Globus pallidus (tissue), 1 donor: ENCODE data around the gene RTN3.
A peak's percentile ranks its signal among the peaks of the same experiment; 100 is the strongest.
"Not testable (repeated sequence)": the region's sequence is repeated elsewhere in the genome, so short reads cannot be mapped to it uniquely, and the experiment has no call there.

Experiments
- DNase-seq: peaks from one replicate; pipeline ENCODE4 v3.0.0-alpha.2; 2015; ENCODE audit warnings: low spot score

Gene RTN3, protein sequence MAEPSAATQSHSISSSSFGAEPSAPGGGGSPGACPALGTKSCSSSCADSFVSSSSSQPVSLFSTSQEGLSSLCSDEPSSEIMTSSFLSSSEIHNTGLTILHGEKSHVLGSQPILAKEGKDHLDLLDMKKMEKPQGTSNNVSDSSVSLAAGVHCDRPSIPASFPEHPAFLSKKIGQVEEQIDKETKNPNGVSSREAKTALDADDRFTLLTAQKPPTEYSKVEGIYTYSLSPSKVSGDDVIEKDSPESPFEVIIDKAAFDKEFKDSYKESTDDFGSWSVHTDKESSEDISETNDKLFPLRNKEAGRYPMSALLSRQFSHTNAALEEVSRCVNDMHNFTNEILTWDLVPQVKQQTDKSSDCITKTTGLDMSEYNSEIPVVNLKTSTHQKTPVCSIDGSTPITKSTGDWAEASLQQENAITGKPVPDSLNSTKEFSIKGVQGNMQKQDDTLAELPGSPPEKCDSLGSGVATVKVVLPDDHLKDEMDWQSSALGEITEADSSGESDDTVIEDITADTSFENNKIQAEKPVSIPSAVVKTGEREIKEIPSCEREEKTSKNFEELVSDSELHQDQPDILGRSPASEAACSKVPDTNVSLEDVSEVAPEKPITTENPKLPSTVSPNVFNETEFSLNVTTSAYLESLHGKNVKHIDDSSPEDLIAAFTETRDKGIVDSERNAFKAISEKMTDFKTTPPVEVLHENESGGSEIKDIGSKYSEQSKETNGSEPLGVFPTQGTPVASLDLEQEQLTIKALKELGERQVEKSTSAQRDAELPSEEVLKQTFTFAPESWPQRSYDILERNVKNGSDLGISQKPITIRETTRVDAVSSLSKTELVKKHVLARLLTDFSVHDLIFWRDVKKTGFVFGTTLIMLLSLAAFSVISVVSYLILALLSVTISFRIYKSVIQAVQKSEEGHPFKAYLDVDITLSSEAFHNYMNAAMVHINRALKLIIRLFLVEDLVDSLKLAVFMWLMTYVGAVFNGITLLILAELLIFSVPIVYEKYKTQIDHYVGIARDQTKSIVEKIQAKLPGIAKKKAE

DNA sequence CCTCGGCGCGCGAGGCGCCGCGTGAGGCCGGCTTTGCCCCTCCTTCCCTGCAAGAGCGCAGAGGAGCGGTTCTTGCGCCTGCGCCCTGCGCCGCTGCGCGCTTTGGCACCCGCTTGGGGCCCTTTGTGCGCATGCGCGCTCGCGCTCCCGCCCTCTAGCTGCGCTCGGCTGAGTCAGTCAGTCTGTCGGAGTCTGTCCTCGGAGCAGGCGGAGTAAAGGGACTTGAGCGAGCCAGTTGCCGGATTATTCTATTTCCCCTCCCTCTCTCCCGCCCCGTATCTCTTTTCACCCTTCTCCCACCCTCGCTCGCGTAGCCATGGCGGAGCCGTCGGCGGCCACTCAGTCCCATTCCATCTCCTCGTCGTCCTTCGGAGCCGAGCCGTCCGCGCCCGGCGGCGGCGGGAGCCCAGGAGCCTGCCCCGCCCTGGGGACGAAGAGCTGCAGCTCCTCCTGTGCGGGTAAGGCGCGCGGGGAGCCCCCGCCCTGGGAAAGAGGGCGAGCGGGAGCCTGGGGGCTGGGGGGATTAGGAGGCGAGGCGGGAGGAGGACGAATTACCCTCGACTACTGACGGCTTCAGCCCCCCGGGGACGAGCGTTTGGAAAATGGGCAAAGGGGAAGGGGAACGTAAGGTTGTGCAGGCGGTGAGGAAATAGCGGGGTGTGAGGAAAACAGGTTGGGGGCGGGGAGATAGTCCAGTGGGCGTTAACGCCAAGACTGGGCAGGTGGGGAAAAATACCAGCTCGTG, at the start of gene RTN3:
RTN3 (plus strand) TSS at position 180 of the 745 bp plus-strand sequence; CDS start at position 317, 137 bp downstream.
- DNase-seq: peak; percentile 96

DNA sequence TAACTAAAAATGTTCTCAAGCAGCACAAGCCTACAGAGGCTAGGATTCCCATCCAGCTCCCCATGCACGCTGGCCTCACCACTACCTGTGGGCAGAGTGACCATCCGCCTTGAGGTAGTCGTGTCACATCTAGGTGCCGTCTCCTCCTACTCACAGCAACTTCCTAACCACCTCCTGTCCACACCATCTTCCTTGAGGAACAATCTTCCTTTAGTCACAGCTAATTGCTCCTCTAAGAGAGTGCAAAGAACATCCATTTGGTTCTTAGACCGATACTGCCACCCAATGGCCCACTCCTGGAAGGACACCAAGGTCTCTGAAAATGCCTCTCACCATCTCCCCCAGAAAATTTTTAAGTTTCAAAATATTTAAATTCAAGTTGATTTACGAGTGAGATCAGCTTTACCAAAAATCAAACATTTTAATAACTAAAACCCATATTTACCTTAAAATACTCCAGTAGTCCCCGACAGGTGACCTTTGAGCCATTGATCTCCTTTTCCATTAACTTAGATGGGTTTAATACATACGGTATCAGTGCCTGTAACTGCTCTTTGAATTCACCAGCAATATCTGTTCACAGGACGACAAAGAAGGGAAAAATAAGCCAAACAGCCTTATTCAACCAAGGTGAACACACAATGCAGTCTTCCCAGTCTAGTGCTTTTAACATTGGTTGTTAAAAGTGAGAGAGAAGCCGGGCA, 45.4 kb upstream of the RTN3 start:
- DNase-seq: peak; percentile 81

DNA sequence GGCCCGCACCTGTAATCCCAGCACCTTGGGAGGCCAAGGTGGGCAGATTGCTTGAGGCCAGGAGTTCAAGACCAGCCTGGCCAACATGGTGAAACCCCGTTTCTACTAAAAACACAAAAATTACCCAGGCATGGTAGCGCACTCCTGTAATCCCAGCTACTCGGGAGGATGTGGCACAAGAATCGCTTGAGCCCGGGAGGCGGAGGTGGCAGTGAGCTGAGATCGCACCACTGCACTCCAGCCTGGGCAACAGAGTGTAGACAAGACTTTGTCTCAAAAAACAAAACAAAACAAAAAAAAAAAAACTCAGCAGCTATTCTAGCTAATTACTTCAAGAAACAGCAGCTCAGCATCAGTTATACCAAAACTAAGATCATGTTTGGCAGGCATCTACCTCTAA, 42.9 kb upstream of the RTN3 start:
- DNase-seq: not testable (repeated sequence)

DNA sequence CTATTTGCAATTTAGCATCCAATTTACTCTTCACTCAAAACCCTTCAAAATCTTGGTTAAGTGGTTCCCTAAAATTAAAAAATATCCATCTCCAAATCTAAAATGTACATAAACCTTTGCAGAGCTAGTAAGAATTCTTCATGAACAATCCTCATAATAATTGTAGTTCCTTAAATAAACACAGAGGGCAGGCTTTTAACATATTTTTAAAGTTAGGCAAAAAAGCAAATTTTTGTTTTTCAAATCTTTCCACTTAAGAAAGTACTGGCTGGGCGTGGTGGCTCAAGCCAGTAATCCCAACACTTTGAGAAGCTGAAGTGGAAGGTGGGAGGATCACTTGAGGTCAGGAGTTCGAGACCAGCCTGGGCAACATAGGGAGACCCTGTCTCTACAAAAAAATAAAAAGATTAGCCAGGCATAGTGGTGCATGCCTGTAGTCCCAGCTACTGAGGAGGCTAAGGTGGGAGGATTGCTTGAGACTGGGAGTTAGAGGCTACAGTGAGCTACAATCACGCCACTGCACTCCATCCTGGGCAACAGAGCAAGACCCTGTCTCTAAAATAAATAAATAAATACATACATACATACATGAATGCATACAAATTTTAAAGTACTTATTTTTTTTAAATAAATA, 42.0 kb upstream of the RTN3 start:
- DNase-seq: peak; percentile 28

DNA sequence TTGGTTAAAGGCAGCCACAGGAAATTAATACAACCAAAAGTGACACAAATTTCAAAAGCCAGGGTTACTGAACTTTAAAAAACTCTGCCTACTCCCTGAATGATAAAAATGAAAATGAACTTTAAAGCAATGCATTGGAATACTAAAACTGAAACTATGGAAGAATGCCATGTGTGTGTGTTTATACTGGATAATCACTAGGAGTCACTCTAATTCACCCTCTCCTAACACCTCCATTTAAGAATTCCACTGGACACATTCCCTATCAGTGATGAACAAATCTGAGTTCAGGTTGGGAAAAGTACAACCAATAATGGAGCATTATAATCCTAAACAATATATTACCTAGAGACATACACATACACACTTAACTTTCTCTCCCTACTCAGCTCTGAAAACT, 39.6 kb upstream of the RTN3 start:
- no peak for DNase-seq

DNA sequence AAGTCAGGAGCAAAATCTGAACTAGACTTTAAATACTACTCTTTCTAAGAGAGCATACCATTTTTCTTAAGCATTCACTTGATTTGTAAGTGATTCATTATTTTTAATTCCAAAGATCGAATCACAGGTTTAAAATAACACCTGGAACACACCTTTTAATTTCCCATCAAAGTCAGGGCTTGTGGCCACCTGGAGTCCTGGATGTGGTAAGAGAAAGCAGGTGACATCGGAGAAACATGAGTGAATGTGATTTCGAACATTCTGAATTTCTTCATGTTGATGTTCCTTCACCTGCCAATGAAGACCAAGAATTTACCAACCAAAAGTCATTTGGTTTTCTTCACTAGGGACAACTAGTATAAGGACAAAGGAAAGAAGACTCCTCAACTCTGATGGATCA, 38.1 kb upstream of the RTN3 start:
- DNase-seq: no peak

DNA sequence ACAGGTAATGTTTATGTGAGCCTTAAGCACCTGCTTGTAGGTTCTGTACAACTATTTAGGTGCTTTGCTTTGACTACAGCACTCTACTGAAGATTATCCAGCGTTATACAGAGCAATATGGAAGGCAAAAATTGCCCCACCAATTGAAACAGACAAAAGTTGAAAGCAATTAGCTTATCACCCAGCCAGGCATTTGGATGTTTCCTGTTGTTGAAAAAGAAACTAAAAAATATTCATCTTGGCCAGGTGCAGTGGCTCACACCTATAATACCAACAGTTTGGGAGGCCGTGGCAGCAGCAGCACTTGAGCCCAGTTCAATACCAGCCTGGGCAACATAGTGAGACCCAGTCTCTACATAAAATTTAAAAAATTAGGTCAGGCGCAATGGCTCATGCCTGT, 28.6 kb upstream of the RTN3 start:
- no peak for DNase-seq

DNA sequence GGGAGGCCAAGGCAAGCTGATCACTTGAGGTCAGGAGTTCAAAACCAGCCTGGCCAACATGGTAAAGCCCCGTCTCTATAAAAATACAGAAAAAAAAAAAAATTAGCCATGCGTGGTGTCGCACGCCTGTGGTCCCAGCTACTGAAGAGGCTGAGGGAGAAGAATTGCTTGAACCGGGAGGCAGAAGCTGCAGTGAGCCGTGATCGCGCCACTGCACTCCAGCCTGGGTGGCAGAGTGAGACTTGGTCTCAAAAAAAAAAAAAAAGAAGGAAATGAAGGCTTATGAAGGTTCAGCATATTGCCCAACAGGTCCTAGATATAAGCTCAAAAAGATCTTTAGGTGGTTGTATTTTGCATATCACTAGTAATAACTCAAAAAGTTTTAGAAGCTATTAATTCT, 20.3 kb upstream of the RTN3 start:
- DNase-seq: no peak

DNA sequence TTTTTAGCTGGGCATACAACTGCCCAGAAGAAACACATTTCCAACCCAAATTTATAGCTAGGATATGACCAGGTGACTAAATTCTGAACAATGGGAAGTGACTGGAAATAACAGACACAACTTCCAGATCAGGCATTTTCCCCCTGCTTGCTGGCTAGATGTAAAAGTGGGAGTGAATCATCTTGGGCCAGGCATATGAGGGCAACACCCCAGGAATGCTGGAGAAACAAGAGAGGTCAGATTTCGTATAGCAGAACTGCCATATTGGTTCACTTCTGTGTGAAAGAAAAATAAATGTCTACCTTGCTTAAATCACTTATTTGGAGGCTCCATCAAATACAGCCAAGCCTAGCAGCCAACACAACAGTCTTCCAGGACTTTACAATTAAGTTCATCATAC, 17.5 kb upstream of the RTN3 start:
- DNase-seq: no peak

DNA sequence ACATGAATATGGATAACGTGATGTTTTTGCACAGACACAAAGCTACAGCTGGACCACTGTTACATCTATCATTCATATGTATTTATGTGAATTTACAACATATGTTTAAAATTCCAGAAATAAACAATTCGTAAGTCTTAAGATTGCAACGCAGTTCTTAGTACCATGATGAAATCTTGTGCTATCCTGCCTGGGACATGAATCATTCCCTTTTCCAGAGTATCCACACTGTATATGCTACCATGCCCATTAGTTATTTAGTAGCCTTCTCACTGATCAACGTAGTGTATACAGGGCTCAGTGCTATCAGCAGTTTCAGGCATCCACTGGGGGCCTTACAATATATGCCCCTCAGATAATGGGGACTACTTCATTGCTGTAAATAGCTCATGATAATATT, 14.4 kb upstream of the RTN3 start:
- DNase-seq: no peak

DNA sequence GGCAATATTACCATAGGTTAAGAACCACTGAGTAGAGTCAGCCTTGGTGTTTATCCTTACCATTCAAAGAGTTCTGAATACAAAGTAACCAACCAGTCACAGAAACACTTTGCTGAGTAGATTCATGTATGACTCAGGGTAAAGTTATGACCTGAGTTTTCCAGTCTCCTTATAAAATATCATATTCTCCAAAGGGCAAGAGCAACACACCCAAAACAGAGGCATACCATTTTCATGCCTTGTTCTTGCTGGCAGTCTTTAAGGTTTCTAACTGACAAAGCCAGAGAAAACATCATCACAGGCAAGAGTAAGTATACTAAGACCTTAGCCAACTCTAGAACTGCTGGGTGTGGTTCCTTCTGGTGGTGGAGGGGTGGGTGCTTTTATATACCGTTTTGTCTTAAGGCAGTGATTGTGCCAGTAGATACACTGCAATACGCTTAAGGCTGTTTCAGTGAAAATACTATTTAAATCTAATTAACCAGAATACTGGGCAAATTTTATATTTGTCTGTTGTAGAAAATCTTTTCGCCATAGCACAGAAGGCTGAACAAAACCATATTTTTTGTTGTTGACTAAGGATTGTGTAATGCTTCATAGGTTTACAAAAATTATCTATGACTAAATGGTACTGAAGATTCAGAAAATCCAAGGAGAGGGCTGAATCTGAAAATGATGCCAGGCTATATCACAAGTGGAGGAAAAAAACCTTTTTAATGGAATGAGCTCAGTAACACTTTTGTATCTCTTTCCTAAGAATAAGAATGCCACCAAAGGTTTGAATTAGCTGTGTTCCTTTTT, 13.1 kb upstream of the RTN3 start:
- no peak for DNase-seq

DNA sequence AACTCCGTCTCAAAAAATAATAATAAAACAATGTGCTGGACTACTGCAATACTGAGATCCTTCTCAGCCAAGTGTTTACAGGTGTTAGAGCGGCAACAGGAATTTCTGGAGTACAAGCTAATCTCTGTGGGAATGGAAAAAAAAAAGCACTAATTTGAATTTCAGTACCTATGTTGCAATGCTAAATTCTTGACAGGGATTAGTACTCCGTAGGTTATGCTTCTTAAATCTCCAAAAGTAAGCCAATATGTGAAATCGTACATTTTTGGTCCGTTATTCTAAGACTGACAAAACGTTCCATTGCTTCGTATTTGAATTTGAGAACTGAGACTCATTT, 11.2 kb upstream of the RTN3 start:
- DNase-seq: no peak

DNA sequence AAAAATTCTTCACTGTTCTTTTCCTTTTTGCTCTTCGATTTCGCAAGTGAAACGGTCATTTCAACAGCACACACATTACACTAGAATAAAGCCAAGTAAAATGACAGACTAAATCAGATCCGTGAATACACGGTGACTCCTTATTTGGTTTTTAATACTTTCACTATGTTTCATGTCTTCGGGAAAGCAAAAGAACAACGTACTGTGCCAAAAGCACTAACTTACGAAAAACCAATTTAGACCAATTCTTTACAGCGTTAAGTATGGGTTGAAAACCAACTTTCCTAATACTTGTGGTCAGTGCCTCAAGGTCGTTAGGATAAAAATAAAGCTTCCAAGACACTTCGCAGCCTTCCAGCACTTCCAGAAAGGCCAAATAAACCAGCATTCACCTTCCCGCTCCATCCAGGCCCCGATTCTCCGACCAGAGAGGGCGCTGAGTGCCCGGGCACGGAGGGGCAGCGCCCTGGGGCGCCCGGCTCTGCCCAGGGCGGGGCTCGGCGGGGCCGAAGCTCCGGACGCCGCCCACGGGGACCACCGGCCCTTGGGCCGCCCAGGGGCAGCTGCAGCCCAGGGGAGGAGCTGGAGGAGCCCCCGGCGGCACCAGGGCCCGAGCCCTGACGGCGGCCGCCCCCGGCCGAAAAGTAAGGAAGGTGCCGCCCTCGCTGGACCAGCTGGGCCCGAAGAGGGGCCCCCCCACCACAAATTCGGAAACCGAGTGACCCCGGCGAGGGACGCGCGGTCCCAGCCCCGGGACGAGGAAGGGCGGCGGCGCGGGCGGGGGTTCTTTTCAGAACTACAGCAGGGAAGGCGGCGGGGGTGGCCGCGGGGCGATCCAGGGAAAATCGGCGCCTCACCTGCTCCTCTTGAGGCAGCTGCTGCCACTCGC, 10.6 kb upstream of the RTN3 start:
- DNase-seq: peak; percentile 80

DNA sequence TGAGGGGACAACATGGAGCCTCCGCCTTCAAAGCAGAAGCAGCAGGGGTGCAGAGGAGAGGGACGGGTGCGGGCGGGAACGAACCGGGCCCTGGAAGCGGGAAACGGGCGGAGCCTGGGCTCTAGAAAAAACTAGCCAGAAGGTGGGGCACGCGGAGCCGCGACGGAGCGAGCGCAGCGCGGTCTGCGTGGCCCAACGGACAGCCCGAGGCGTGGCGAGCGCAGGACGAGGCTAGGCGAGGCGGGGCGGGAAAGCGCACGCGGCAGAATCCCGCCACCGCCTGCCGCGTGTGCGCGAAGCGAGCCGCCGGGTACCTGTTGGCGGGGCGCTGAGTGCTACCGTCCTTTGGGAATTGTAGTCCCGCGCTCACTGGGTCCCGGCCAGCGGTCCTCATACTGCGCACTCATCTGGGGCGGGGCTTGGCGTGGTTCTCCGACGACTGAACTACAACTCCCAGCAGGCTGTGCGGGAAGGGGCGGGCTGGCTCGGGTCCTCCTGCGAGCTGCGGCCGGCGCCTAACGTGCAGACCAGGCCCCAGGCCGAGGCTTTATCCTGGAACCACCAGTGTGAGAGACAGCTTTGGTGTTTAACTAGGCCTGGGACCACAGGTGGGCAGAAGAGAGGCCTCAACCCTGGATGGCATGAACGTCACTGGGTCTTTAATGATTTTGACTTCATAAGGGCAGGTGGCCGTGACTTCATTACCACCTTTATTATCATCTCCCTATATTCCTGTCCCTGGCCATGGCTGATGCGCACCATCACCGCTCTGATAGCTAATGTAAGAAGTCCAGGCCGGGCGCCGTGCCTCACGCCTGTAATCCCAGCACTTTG, 9.8 kb upstream of the RTN3 start, which contains the start of gene ATL3:
ATL3 (minus strand) TSS at position 55 of the 834 bp plus-strand sequence; CDS start at position 14, 41 bp downstream.
- peak; percentile 94 for DNase-seq

DNA sequence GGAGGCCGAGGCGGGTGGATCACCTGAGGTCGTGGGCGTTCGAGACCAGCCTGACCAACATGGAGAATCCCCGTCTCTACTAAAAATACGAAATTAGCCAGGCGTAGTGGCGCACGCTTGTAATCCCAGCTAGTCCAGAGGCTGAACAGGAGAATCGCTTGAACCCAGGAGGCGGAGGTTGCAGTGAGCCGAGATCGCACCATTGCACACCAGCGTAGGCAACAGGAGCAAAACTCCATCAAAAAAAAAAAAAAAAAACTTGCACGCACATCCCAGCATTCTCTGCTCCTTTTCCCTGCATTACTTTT, 9.2 kb upstream of the RTN3 start:
- DNase-seq: no peak

DNA sequence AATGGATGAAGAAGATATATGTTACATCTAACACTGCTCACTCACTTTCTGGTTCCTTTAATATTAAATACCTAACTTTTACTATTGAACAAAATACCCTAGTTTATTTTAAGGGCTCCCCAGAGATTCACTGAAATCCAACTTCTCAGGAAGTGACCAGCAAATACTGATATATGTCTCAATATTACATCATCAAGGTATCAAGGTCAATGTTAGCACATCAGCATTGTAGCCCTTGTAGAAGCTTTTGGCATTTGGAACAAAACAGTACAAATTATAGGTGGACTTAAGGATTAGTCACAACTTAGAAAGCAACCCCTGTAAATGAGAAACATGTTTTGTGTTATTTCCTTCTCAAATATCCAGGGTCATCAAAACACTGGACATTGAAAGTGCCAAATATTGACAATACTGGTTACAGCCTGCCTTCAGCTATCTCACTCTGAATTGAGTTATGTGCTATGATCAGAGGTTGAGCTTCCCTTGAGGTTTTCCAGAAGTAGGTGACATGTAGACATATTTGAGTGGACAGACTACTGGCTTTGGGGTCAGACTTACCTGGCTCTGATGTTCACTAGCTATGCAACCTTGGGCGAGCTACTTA, 8.3 kb upstream of the RTN3 start:
- DNase-seq: no peak

DNA sequence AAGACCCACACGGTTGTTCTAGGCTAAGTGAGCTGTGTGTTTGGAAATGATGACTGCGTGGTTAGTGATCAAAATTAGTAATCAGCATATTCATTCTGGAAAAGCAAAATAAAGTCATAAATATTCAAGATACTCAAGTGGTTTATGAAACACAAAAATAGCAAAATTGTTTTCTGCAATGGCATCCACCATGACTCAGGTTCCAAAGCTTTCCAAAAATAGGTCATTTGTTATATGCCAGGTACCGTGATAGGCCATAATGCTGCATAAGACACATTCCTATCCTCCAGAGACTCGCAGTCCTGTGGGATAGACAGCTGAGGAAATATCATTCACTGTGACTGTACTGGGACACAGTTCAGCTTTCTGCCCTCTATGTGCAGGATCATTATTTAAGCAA, 7.7 kb upstream of the RTN3 start:
- no peak for DNase-seq

DNA sequence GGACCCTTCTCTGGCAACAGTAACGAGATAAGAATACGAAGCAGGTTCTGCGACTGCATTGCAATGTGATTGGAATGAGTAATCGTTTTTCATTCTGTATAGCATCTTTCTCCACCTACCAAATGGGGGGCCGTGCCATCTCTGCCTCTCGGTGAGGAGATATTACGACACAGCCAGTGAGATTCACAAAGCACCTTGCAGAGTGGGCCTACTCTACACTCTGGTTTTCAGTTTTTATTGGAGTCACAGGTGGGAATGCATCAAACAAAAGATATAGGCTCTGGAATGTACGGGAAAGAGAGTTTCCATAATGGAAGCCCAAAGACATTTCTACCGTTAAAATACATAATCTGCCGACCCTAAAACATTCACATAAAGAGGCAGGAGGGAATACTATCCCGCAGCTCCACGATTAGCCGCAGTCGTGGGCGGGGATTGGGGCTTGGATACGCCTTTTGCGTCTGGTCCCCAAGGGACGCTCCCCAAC, 423 bp upstream of the RTN3 start:
- DNase-seq: no peak
